Measurements from ENCODE around the gene RND3.

RND3 gene

GRCh38 chr2:150491943-150492342 lies 4.5 kb upstream of the RND3 start:
- no peak for FAIRE-seq

GRCh38 chr2:150491430-150491829 lies 4.0 kb upstream of the RND3 start:
- no peak for FAIRE-seq

- FAIRE-seq: no peak
These were observed 3.0 kb upstream of the RND3 start for GRCh38 chr2:150490466-150490865.

- no peak for FAIRE-seq
These were observed 655 bp downstream of the RND3 start for GRCh38 chr2:150486539-150487484.

GRCh38 chr2:150485871-150486538 lies 1.5 kb downstream of the RND3 start:
- no peak for FAIRE-seq

- FAIRE-seq: no peak
These were observed 2.2 kb downstream of the RND3 start for GRCh38 chr2:150485114-150485870.

- no peak for FAIRE-seq
These were observed 2.9 kb downstream of the RND3 start for GRCh38 chr2:150484461-150485021.

- no peak for FAIRE-seq
These were observed 3.5 kb downstream of the RND3 start for GRCh38 chr2:150484006-150484405.

- no peak for FAIRE-seq
These were observed 3.9 kb downstream of the RND3 start for GRCh38 chr2:150483532-150483931.

GRCh38 chr2:150482667-150483400 lies 4.6 kb downstream of the RND3 start:
- no peak for FAIRE-seq

GRCh38 chr2:150482111-150482510 lies 5.4 kb downstream of the RND3 start:
- no peak for FAIRE-seq

GRCh38 chr2:150480971-150481830 lies 6.3 kb downstream of the RND3 start:
- no peak for FAIRE-seq

- FAIRE-seq: no peak
These were observed 7.2 kb downstream of the RND3 start for GRCh38 chr2:150480241-150480640.

- FAIRE-seq: no peak
These were observed 8.2 kb downstream of the RND3 start for GRCh38 chr2:150479075-150479915.

- FAIRE-seq: no peak
These were observed 9.1 kb downstream of the RND3 start for GRCh38 chr2:150478200-150478974.

GRCh38 chr2:150477347-150477746 lies 10.1 kb downstream of the RND3 start:
- FAIRE-seq: no peak

- no peak for FAIRE-seq
These were observed 10.6 kb downstream of the RND3 start for GRCh38 chr2:150476809-150477302.

- FAIRE-seq: no peak
These were observed 11.2 kb downstream of the RND3 start for GRCh38 chr2:150476286-150476685.

Measured in TTC549 (cell line).